PC-9 (cell line): ENCODE results near the gene MCC. TPM values are rescaled to one million over a fixed set of nuclear protein-coding genes. Genes with fewer than 3 reads are reported as not detected.

Source experiments
- BruUV-seq: library from RNA; stranded (reverse); fragments of 400-500 nt; replicated peaks from 2 replicates; lab custom pipeline; 2021; lab: Mats Ljungman, UMichigan
- CTCF ChIA-PET: fragments of 300-600 bp; sonication (Branson Sonifier 250); formaldehyde crosslinking; loops from one replicate; lab custom pipeline; 2022; ENCODE audit warnings: antibody characterized with exemption; lab: Charles Lee
- POLR2A ChIA-PET: fragments of 300-600 bp; sonication (Branson Sonifier 250); formaldehyde crosslinking; loops from one replicate; lab custom pipeline; 2022; ENCODE audit warnings: antibody characterized with exemption; ENCODE audit not compliant: unreplicated experiment; lab: Charles Lee
- DNase-seq, 2 experiments: peaks; one replicate each; pipeline versions ENCODE4 v3.0.0 to v3.0.0-alpha.2; 2015 to 2022; ENCODE audit warnings: mixed read lengths in 1 of 2
- H2AFZ ChIP-seq: fragments of 200-600 bp; sonication (generic); 2 replicates; pipeline ENCODE4 v1.8.1; 2017; ENCODE audit warnings: antibody characterized with exemption
- H3F3A ChIP-seq: fragments of 200-600 bp; sonication (generic); 2 replicates; pipeline ENCODE4 v1.8.1; 2017; ENCODE audit warnings: antibody characterized with exemption, mild to moderate bottlenecking, low read depth; ENCODE audit not compliant: insufficient read depth
- H3K27ac ChIP-seq: fragments of 200-600 bp; sonication (generic); 2 replicates; pipeline ENCODE4 v1.6.1; 2016; ENCODE audit warnings: mixed run types
- H3K27me3 ChIP-seq: fragments of 200-600 bp; sonication (generic); 2 replicates; pipeline ENCODE4 v1.6.1; 2016; ENCODE audit warnings: low read depth, mixed run types; ENCODE audit not compliant: insufficient read depth
- H3K36me3 ChIP-seq: fragments of 200-600 bp; sonication (generic); 2 replicates; pipeline ENCODE4 v1.6.1; 2016; ENCODE audit warnings: low read depth, mixed run types
- H3K4me1 ChIP-seq: fragments of 200-600 bp; sonication (generic); replicated peaks from 2 replicates; pipeline ENCODE4 v1.6.1; 2016; ENCODE audit warnings: mixed run types; ENCODE audit not compliant: insufficient read depth
- H3K4me2 ChIP-seq: fragments of 200-600 bp; sonication (generic); 2 replicates; pipeline ENCODE4 v1.6.1; 2017; ENCODE audit warnings: mixed run types
- H3K4me3 ChIP-seq: fragments of 200-600 bp; sonication (generic); 2 replicates; pipeline ENCODE4 v1.6.1; 2016; ENCODE audit warnings: mixed run types
- H3K79me2 ChIP-seq: fragments of 200-600 bp; sonication (generic); 2 replicates; pipeline ENCODE4 v1.6.1; 2017; ENCODE audit warnings: low read depth, mixed run types
- H3K9me2 ChIP-seq: fragments of 200-600 bp; sonication (generic); 2 replicates; pipeline ENCODE4 v1.8.1; 2017; ENCODE audit warnings: mild to moderate bottlenecking; ENCODE audit not compliant: insufficient read depth
- H3K9me3 ChIP-seq: fragments of 200-600 bp; sonication (generic); 2 replicates; pipeline ENCODE4 v1.8.1; 2016; ENCODE audit warnings: low read depth; ENCODE audit not compliant: insufficient read depth
- H4K20me1 ChIP-seq: fragments of 200-600 bp; sonication (generic); 2 replicates; pipeline ENCODE4 v1.8.1; 2017; ENCODE audit not compliant: insufficient read depth
- CTCF ChIP-seq: fragments of 200-600 bp; sonication (generic); conservative IDR thresholded peaks from 2 replicates; pipeline ENCODE4 v1.6.1; 2017; ENCODE audit warnings: mixed run types, antibody characterized with exemption, mild to moderate bottlenecking, moderate library complexity
- EZH2 ChIP-seq: fragments of 200-600 bp; sonication (generic); IDR thresholded peaks from 2 replicates; pipeline ENCODE4 v1.8.0; 2017; ENCODE audit warnings: antibody characterized with exemption, low read depth
- intact Hi-C: fragments of 100-400 bp; cut with micrococcal nuclease; formaldehyde crosslinking; loops from one replicate; pipeline ENCODE4 v1.10.0; 2022; ENCODE audit not compliant: unreplicated experiment
- total RNA-seq: library from RNA; stranded (reverse); gene quantifications from 2 replicates; pipeline ENCODE4 v1.2.3, GENCODE V29; 2021

The MCC gene
- total RNA-seq, 1 experiment from 2014 or later = 2.5 TPM

DNA sequence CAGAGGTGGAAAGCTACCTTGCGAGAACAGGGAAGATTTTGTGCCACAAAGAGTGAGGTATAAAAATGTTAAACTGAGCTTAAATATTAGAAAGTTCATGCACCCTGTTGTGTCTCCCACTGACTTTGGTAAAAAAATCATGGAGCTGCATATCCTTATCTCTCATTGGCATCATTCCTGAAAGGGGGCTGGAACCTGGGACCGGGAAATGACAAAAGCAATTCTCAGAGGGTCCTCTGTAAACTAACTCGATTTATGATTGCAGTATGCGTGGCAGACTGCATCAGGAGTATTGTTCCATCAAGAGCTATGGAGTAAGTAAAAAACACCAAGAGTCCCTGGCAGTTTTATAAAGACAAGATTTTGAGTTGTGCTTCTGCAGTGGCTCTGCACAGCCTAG, 362.9 kb downstream of the MCC start:
- Histone ChIP-seq H3K4me1 (no peaks in the 10 kb centered on the region), H3K4me2 (no peak overlapping the region), H4K20me1 (no peaks in the 10 kb centered on the region), H3K4me3 (no peak overlapping the region), H3K79me2 (no peaks in the 10 kb centered on the region), H3K9me3 (no peaks in the 10 kb centered on the region), H3K36me3 (no peaks in the 10 kb centered on the region), H3K9me2 (no peaks in the 10 kb centered on the region), H3K27me3 (no peaks in the 10 kb centered on the region), H2AFZ (no peak overlapping the region), H3K27ac (no peak overlapping the region), H3F3A (no peaks in the 10 kb centered on the region)
- ChIA-PET POLR2A (no interaction called here), CTCF (interaction anchor here (0.6 kb wide), 1 partner anchor 367 kb away, joined by 4 read pairs; no protein-coding TSS in a partner anchor)
- BruUV-seq = no TSS peak
- TF ChIP-seq CTCF (no peak), EZH2 (no peak)
- intact Hi-C loops = no loop called here
- DNase-seq = no peak

DNA sequence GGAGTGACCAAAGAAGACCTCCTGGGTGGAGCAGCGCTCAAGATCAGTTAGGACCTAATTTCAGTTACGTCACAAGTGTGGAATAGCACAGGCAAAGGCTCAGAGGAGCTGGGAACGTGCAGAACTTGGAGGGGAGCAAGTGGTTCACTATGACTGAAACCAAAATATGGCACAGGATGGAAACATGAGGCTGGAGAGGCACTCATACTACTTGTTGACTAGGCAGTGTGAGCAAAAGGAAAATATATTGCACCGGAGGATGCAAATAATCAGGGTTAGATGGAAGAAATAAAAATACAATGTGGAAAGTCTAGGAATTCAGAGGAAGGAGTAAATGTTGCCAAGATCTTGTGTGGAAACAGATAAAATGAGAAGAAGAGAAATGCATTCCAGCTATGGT, 363.3 kb downstream of the MCC start:
- intact Hi-C loops = no loop called here
- DNase-seq = no peak
- CTCF ChIA-PET = interaction anchor here (0.6 kb wide), 1 partner anchor 367 kb away, joined by 4 read pairs; no protein-coding TSS in a partner anchor
- Histone ChIP-seq H3K27me3 (no peaks in the 10 kb centered on the region), H3F3A (no peaks in the 10 kb centered on the region), H4K20me1 (no peaks in the 10 kb centered on the region), H3K9me3 (no peaks in the 10 kb centered on the region), H3K4me2 (no peak overlapping the region), H3K79me2 (no peaks in the 10 kb centered on the region), H3K27ac (no peak overlapping the region), H3K4me1 (no peaks in the 10 kb centered on the region), H3K9me2 (no peaks in the 10 kb centered on the region), H3K4me3 (no peak overlapping the region), H3K36me3 (no peaks in the 10 kb centered on the region), H2AFZ (no peak overlapping the region)
- POLR2A ChIA-PET = no interaction called here
- BruUV-seq = no TSS peak
- TF ChIP-seq EZH2 (no peak), CTCF (no peak)

DNA sequence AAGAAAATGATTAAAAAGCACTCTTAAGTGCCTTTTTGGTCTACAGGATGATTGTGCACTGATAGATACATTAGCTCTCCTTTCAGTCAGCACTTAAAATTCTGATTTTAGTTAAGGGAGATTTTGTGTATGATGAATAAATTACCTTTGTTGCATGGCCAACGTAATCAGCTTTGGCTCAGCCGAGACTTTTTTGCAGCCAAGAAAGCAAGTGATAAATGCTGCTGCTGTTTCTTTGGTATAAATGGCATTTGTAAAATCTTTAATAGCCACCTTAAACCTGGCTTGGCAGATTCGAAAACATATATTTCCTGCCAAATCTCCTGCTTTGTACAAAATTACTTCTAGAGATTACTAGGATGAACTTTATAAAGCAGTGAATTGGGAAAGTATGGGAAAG, 364.0 kb downstream of the MCC start:
- Histone ChIP-seq H3K4me3 (no peak overlapping the region), H3K9me3 (no peaks in the 10 kb centered on the region), H3K4me1 (no peaks in the 10 kb centered on the region), H3K27ac (no peak overlapping the region), H3K27me3 (no peaks in the 10 kb centered on the region), H3K79me2 (no peaks in the 10 kb centered on the region), H4K20me1 (no peaks in the 10 kb centered on the region), H3K4me2 (no peak overlapping the region), H2AFZ (no peak overlapping the region), H3F3A (no peaks in the 10 kb centered on the region), H3K9me2 (no peaks in the 10 kb centered on the region), H3K36me3 (no peaks in the 10 kb centered on the region)
- intact Hi-C loops = no loop called here
- DNase-seq = no peak
- TF ChIP-seq EZH2 = no peak
- TF ChIP-seq CTCF = no peak
- ChIA-PET POLR2A (no interaction called here), CTCF (no interaction called here)
- BruUV-seq = no TSS peak
